Measurements from ENCODE around the gene DLX3. TPM values are rescaled to one million over a fixed set of nuclear protein-coding genes. Genes with fewer than 3 reads are reported as not detected.

DLX3 gene
- total RNA-seq, 2 donors from 2014 or later, result 0.36 to 0.68 TPM

- peak overlapping the region; percentile 19 to 31 for H3K4me3 ChIP-seq
- no peaks in the 10 kb centered on the region for H3K27me3 ChIP-seq (replicated peaks; ENCODE audit: insufficient read depth)
- H3K4me1 ChIP-seq (replicated peaks), result peaks cover 16% of the 10 kb centered on the region
- TF ChIP-seq CTCF (IDR thresholded peaks at IDR 0.05) (peak; percentile 97), POLR2A (IDR thresholded peaks at IDR 0.05) (no peak), POLR2AphosphoS5 (IDR thresholded peaks at IDR 0.05) (no peak)
- H3K9me3 ChIP-seq, result no peaks in the 10 kb centered on the region
- H3K27ac ChIP-seq, result no peak overlapping the region
- 3% methylated on average over 35 of the region's 58 CpGs for WGBS
- intact Hi-C loops (cut with DNase I), result loop anchor here (5.0 kb wide), 3 partner anchors 114 to 424 kb away; partner anchors contain the start of gene SLC35B1
- no peaks in the 10 kb centered on the region for H3K36me3 ChIP-seq
- peak; percentile 33 for DNase-seq (ENCODE audit: low spot score)
Measured at GRCh38 chr17:49996495-49997300, 1.7 kb upstream of the DLX3 start.

- peaks cover 16% of the 10 kb centered on the region for H3K4me1 ChIP-seq (replicated peaks)
- no peak for TF ChIP-seq CTCF (IDR thresholded peaks at IDR 0.05)
- no peak for TF ChIP-seq POLR2A (IDR thresholded peaks at IDR 0.05)
- TF ChIP-seq POLR2AphosphoS5 (IDR thresholded peaks at IDR 0.05), result no peak
- H3K4me3 ChIP-seq, result no peak overlapping the region
- H3K27ac ChIP-seq, result no peak overlapping the region
- intact Hi-C loops (cut with DNase I), result loop anchor here (5.0 kb wide), 3 partner anchors 114 to 424 kb away; partner anchors contain the start of gene SLC35B1
- no peaks in the 10 kb centered on the region for H3K36me3 ChIP-seq
- H3K9me3 ChIP-seq, result no peaks in the 10 kb centered on the region
- no peaks in the 10 kb centered on the region for H3K27me3 ChIP-seq (replicated peaks; ENCODE audit: insufficient read depth)
- 63% methylated on average over 7 of the region's 7 CpGs for WGBS
- no peak for DNase-seq (ENCODE audit: low spot score)
Measured at GRCh38 chr17:49996121-49996494, 1.1 kb upstream of the DLX3 start.

GRCh38 chr17:49994085-49995054 is 654 bp downstream of the DLX3 start:
- no peaks in the 10 kb centered on the region for H3K9me3 ChIP-seq
- no peaks in the 10 kb centered on the region for H3K36me3 ChIP-seq
- no peaks in the 10 kb centered on the region for H3K27me3 ChIP-seq (replicated peaks; ENCODE audit: insufficient read depth)
- peaks cover 16% of the 10 kb centered on the region for H3K4me1 ChIP-seq (replicated peaks)
- no peak for DNase-seq (ENCODE audit: low spot score)
- TF ChIP-seq POLR2A (IDR thresholded peaks at IDR 0.05) (no peak), CTCF (IDR thresholded peaks at IDR 0.05) (no peak), POLR2AphosphoS5 (IDR thresholded peaks at IDR 0.05) (no peak)
- intact Hi-C loops (cut with DNase I), result loop anchor here (5.0 kb wide), 3 partner anchors 112 to 422 kb away; partner anchors contain the start of gene SLC35B1
- H3K4me3 ChIP-seq, result peak overlapping the region; percentile 29 to 43
- peak overlapping the region in 1 of 2 donors; percentile 27 for H3K27ac ChIP-seq
- WGBS, result 6% methylated on average over 50 of the region's 50 CpGs

- 3% methylated on average over 71 of the region's 77 CpGs for WGBS
Measured at GRCh38 chr17:49993423-49994060, 1.5 kb downstream of the DLX3 start.

More at GRCh38 chr17:49993423-49994060, 1.5 kb downstream of the DLX3 start:
- H3K27me3 ChIP-seq (replicated peaks; ENCODE audit: insufficient read depth), result no peaks in the 10 kb centered on the region
- TF ChIP-seq POLR2AphosphoS5 (IDR thresholded peaks at IDR 0.05) (no peak), CTCF (IDR thresholded peaks at IDR 0.05) (peak in 1 of 4 experiments; percentile 16)
- peak; percentile 33 for DNase-seq (ENCODE audit: low spot score)
- intact Hi-C loops (cut with DNase I), result no loop called here
- H3K4me3 ChIP-seq, result peak overlapping the region; percentile 29 to 43
- no peaks in the 10 kb centered on the region for H3K9me3 ChIP-seq
- H3K36me3 ChIP-seq, result no peaks in the 10 kb centered on the region
- H3K27ac ChIP-seq, result peak overlapping the region; percentile 27 to 44
- H3K4me1 ChIP-seq (replicated peaks), result peaks cover 16% of the 10 kb centered on the region

All from prostate gland (tissue), 2 donors.